IPS-NIHi11 (cell line): ENCODE data around the gene ABCC5.
A peak's percentile ranks its signal among the peaks of the same experiment; 100 is the strongest.
"Not testable (repeated sequence)": the region's sequence is repeated elsewhere in the genome, so short reads cannot be mapped to it uniquely, and the experiment has no call there.

ENCODE experiments used
- DNase-seq: peaks from one replicate; pipeline ENCODE4 v3.0.0; 2012; ENCODE audit warnings: mixed read lengths, low spot score

ABCC5 gene

GRCh38 chr3:184016169-184016570, 1.5 kb downstream of the ABCC5 start:
- no peak for DNase-seq

GRCh38 chr3:184015381-184016019, 2.2 kb downstream of the ABCC5 start:
- DNase-seq, result no peak

GRCh38 chr3:184011937-184012889, 5.5 kb downstream of the ABCC5 start:
- no peak for DNase-seq

- no peak for DNase-seq
These were observed 6.3 kb downstream of the ABCC5 start for GRCh38 chr3:184011230-184011876.

GRCh38 chr3:184008161-184008560, 9.5 kb downstream of the ABCC5 start:
- no peak for DNase-seq

GRCh38 chr3:184007143-184007813, 10.4 kb downstream of the ABCC5 start:
- not testable (repeated sequence) for DNase-seq

GRCh38 chr3:184005941-184006507, 11.7 kb downstream of the ABCC5 start:
- DNase-seq, result peak; percentile 82

GRCh38 chr3:184004476-184004875, 13.2 kb downstream of the ABCC5 start:
- no peak for DNase-seq

GRCh38 chr3:184003187-184003967, 14.3 kb downstream of the ABCC5 start:
- no peak for DNase-seq

GRCh38 chr3:184002469-184002868, 15.2 kb downstream of the ABCC5 start:
- DNase-seq, result no peak

GRCh38 chr3:184001761-184002160, 15.9 kb downstream of the ABCC5 start:
- no peak for DNase-seq

GRCh38 chr3:183991403-183991802, 26.3 kb downstream of the ABCC5 start:
- DNase-seq, result no peak

GRCh38 chr3:183988216-183988790, 29.4 kb downstream of the ABCC5 start:
- no peak for DNase-seq

- DNase-seq, result no peak
These were observed 30.6 kb downstream of the ABCC5 start for GRCh38 chr3:183987000-183987600.

- DNase-seq, result peak; percentile 23
These were observed 32.6 kb downstream of the ABCC5 start for GRCh38 chr3:183984749-183985729.

- DNase-seq, result no peak
These were observed 33.5 kb downstream of the ABCC5 start for GRCh38 chr3:183984127-183984740.

GRCh38 chr3:183981990-183982644, 35.6 kb downstream of the ABCC5 start:
- no peak for DNase-seq

GRCh38 chr3:183980403-183980802, 37.3 kb downstream of the ABCC5 start:
- DNase-seq, result no peak
